Natural killer cell (primary cell): ENCODE data around the gene FAAP100. TPM values are rescaled to one million over a fixed set of nuclear protein-coding genes. Genes with fewer than 3 reads are reported as not detected.
"Not testable (repeated sequence)": the region's sequence is repeated elsewhere in the genome, so short reads cannot be mapped to it uniquely, and the experiment has no call there.

Experiments used
- ATAC-seq, 3 donors: fragments of 150-1000 bp in 2 of 3; fragments of 200-7000 bp in 1 of 3; cut with Tn5 transposase; 1 replicate in 1 of 3; 2 replicates in 2 of 3; pipeline ENCODE4 v1.10.0; 2021; ENCODE audit warnings: mild to moderate bottlenecking in 2 of 3, moderate library complexity in 2 of 3
- DNase-seq, 2 donors: peaks; one replicate each; pipeline versions ENCODE4 v3.0.0 to v3.0.0-alpha.2; 2013 to 2021; ENCODE audit warnings: mixed read lengths in 1 of 2
- H3K27ac ChIP-seq: one replicate; pipeline ENCODE4 v1.5.1; 2013; ENCODE audit warnings: mild to moderate bottlenecking, low read length
- H3K27me3 ChIP-seq: one replicate; pipeline ENCODE4 v1.6.1; 2013; ENCODE audit warnings: low read length; ENCODE audit not compliant: control insufficient read depth, insufficient read depth
- H3K36me3 ChIP-seq: one replicate; pipeline ENCODE4 v1.6.1; 2013; ENCODE audit warnings: low read length; ENCODE audit not compliant: control insufficient read depth, insufficient read depth
- H3K4me1 ChIP-seq: one replicate; pipeline ENCODE4 v1.6.1; 2013; ENCODE audit warnings: low read length; ENCODE audit not compliant: control insufficient read depth, insufficient read depth
- H3K4me3 ChIP-seq: one replicate; pipeline ENCODE4 v1.5.1; 2013; ENCODE audit warnings: low read length
- H3K9me3 ChIP-seq: one replicate; pipeline ENCODE4 v1.6.1; 2013; ENCODE audit warnings: low read length; ENCODE audit not compliant: control insufficient read depth, insufficient read depth
- H3K27ac Mint-ChIP-seq, 2 donors: one replicate each; pipeline ENCODE4 v1.8.0; 2022; ENCODE audit warnings: mild to moderate bottlenecking in 2 of 2, mixed read lengths in 2 of 2, moderate library complexity in 1 of 2
- H3K27me3 Mint-ChIP-seq, 2 donors: one replicate each; pipeline ENCODE4 v1.8.0; 2022; ENCODE audit warnings: low read depth in 2 of 2, mixed read lengths in 2 of 2
- H3K36me3 Mint-ChIP-seq: one replicate; pipeline ENCODE4 v1.8.0; 2022; ENCODE audit warnings: mixed read lengths
- H3K4me1 Mint-ChIP-seq, 2 donors: one replicate each; pipeline ENCODE4 v1.8.0; 2022; ENCODE audit warnings: mixed read lengths in 2 of 2
- H3K4me3 Mint-ChIP-seq: one replicate; pipeline ENCODE4 v1.8.0; 2022; ENCODE audit warnings: mild to moderate bottlenecking, moderate library complexity, mixed read lengths
- H3K9me3 Mint-ChIP-seq, 2 donors: one replicate each; pipeline ENCODE4 v1.8.0; 2022; ENCODE audit warnings: mixed read lengths in 2 of 2
- WGBS: methylation state at CpG from one replicate; pipeline ENCODE4 v1.1.7; 2013; ENCODE audit warnings: missing lambda C conversion rate; ENCODE audit not compliant: insufficient coverage; 5-methylcytosine and 5-hydroxymethylcytosine counted together
- intact Hi-C: fragments of 100-400 bp; cut with micrococcal nuclease; formaldehyde crosslinking; loops from one replicate; pipeline ENCODE4 v1.14.2; 2022
- total RNA-seq, 4 donors: library from RNA; stranded (reverse); fragments of 120-200 nt in 1 of 4; gene quantifications; one replicate each; pipeline versions ENCODE4 v1.2.3 to v1.2.4, GENCODE V29; 2013 to 2022
- TF ChIP-seq, protein P1 (sequence below): fragments of 200-600 bp; IDR thresholded peaks from one replicate; pipeline ENCODE4 v1.8.0; 2022; ENCODE audit warnings: antibody characterized with exemption

The FAAP100 gene
- total RNA-seq, 3 donors from 2014 or later (not counting 1 experiment from before 2014, with no cell fraction given), result 31.8 to 34.5 (median 33.1) TPM

- Mint-ChIP-seq H3K9me3 (no peaks in the 10 kb centered on the region), H3K4me1 (no peaks in the 10 kb centered on the region), H3K36me3 (peaks cover 7% of the 10 kb centered on the region), H3K27me3 (no peaks in the 10 kb centered on the region), H3K27ac (no peak overlapping the region), H3K4me3 (no peak overlapping the region)
- ATAC-seq, result no peak
- Histone ChIP-seq H3K4me1 (no peaks in the 10 kb centered on the region), H3K27me3 (no peaks in the 10 kb centered on the region), H3K4me3 (no peak overlapping the region), H3K27ac (no peak overlapping the region), H3K36me3 (peaks cover 64% of the 10 kb centered on the region), H3K9me3 (no peaks in the 10 kb centered on the region)
- TF ChIP-seq, protein P1, sequence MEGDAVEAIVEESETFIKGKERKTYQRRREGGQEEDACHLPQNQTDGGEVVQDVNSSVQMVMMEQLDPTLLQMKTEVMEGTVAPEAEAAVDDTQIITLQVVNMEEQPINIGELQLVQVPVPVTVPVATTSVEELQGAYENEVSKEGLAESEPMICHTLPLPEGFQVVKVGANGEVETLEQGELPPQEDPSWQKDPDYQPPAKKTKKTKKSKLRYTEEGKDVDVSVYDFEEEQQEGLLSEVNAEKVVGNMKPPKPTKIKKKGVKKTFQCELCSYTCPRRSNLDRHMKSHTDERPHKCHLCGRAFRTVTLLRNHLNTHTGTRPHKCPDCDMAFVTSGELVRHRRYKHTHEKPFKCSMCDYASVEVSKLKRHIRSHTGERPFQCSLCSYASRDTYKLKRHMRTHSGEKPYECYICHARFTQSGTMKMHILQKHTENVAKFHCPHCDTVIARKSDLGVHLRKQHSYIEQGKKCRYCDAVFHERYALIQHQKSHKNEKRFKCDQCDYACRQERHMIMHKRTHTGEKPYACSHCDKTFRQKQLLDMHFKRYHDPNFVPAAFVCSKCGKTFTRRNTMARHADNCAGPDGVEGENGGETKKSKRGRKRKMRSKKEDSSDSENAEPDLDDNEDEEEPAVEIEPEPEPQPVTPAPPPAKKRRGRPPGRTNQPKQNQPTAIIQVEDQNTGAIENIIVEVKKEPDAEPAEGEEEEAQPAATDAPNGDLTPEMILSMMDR, result no peak
- DNase-seq, result no peak
- intact Hi-C loops, result no loop called here
- 100% methylated on average over 5 of the region's 5 CpGs for WGBS
Observed at GRCh38 chr17:81589612-81590011, 37.5 kb upstream of the FAAP100 start.

- TF ChIP-seq, protein P1, result no peak
- Mint-ChIP-seq H3K27ac (no peak overlapping the region), H3K36me3 (peaks cover 15% of the 10 kb centered on the region), H3K4me1 (no peaks in the 10 kb centered on the region), H3K4me3 (no peak overlapping the region), H3K9me3 (no peaks in the 10 kb centered on the region), H3K27me3 (no peaks in the 10 kb centered on the region)
- ATAC-seq (no peak), DNase-seq (no peak)
- 98% methylated on average over 4 of the region's 4 CpGs for WGBS
- Histone ChIP-seq H3K4me1 (no peaks in the 10 kb centered on the region), H3K27me3 (no peaks in the 10 kb centered on the region), H3K36me3 (peaks cover 67% of the 10 kb centered on the region), H3K27ac (no peak overlapping the region), H3K9me3 (no peaks in the 10 kb centered on the region), H3K4me3 (no peak overlapping the region)
- intact Hi-C loops, result no loop called here
Observed at GRCh38 chr17:81586096-81586495, 33.9 kb upstream of the FAAP100 start.

DNA sequence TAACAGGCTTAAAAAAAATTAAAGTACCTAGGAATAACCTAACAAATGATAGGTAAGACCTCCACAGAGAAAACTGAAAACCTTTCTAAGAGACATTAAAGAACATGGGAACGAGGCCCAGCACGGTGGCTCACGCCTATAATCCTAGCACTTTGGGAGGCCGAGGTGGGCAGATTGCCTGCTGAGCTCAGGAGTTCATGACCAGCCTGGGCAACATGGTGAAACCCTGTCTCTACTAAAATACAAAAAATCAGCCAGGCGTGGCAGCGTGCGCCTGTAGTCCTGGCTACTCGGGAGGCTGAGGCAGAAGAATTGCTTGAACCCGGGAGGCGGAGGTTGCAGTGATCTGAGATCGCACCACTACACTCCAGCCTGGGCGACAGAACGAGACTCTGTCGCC lies 32.6 kb upstream of the FAAP100 start:
- H3K27me3 Mint-ChIP-seq, H3K4me3 Mint-ChIP-seq, ATAC-seq, H3K27ac Mint-ChIP-seq, H3K4me3 ChIP-seq, intact Hi-C loops, H3K9me3 Mint-ChIP-seq, H3K9me3 ChIP-seq, H3K27ac ChIP-seq, DNase-seq, H3K27me3 ChIP-seq, H3K4me1 Mint-ChIP-seq, H3K4me1 ChIP-seq: not testable (repeated sequence)
- H3K36me3 Mint-ChIP-seq, result peaks cover 15% of the 10 kb centered on the region
- H3K36me3 ChIP-seq, result peaks cover 63% of the 10 kb centered on the region
- 99% methylated on average over 14 of the region's 14 CpGs for WGBS

DNA sequence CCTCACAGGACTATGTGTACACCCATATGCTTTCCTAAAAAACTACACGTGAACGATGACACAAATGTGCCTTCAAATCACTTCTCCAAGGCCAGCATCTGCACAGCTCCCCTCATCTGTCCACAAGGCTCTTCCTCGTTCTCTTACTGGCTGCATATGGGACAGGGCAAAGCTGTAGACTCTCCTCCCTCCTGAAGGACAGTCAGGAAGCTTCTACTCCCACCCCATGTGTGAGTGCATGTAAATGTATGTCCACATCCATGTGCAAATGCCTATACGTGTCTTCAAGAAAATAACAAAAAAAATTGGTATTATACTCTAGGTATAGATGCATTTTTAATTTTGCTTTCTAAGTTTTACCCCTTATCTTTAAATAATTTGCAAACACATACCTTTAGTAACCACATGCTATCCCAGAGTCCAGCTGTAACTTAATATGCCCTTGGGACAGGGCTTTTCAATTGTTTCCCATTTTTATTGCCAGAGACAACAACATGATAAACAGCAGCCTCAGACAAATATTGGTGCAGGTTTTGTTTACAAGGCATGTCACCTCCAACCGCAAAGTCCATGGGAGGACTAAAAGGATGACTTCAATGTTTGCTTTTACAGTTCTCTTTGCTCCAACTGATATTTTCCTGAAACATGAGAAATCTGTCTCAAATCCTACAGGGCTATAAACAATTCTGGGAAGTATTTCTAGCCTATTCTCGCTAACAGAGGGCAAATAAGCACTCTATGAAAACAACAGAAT lies 31.6 kb upstream of the FAAP100 start:
- Mint-ChIP-seq H3K4me1 (peaks cover 10 to 15% of the 10 kb centered on the region in 2 donors), H3K27ac (no peak overlapping the region), H3K27me3 (no peaks in the 10 kb centered on the region), H3K36me3 (peaks cover 15% of the 10 kb centered on the region), H3K9me3 (no peaks in the 10 kb centered on the region), H3K4me3 (no peak overlapping the region)
- no peak overlapping the region for H3K4me3 ChIP-seq
- ATAC-seq, result no peak
- 98% methylated on average over 6 of the region's 6 CpGs for WGBS
- H3K4me1 ChIP-seq, result no peaks in the 10 kb centered on the region
- no peaks in the 10 kb centered on the region for H3K9me3 ChIP-seq
- DNase-seq, result no peak
- TF ChIP-seq, protein P1, result no peak
- no peak overlapping the region for H3K27ac ChIP-seq
- H3K36me3 ChIP-seq, result peaks cover 57% of the 10 kb centered on the region
- intact Hi-C loops, result no loop called here
- no peaks in the 10 kb centered on the region for H3K27me3 ChIP-seq
